Left forelimb (tissue), 1 donor: ENCODE results near the gene MIDN.

Source experiments
- DNase-seq: peaks from one replicate; pipeline ENCODE4 v3.0.0-alpha.2; 2018; ENCODE audit warnings: low spot score

The MIDN gene

DNA sequence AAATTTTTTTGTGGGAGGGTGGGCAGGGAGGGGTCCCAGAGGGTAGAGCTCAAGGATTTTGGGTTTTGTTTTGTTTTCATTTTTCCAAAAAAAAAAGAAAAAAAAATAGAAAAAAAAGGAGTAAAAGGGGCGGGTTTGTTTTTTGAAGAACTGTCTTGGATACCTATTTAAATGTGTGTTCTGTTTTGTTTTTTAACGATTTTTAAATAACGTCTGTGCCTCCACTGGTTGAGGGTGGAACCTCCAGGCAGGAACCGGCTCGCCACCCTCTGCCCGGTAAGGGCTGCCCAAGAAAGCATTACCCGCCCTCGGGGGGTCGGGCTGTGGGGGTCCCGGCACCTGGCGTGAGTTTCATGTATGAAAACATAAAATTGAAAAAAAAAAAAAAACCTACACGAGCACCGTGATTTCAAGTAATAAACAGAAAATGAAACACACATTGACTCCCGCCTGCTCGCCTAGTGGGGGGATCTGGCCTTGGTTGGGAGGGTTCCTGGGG, 10.4 kb downstream of the MIDN start:
- DNase-seq: no peak

DNA sequence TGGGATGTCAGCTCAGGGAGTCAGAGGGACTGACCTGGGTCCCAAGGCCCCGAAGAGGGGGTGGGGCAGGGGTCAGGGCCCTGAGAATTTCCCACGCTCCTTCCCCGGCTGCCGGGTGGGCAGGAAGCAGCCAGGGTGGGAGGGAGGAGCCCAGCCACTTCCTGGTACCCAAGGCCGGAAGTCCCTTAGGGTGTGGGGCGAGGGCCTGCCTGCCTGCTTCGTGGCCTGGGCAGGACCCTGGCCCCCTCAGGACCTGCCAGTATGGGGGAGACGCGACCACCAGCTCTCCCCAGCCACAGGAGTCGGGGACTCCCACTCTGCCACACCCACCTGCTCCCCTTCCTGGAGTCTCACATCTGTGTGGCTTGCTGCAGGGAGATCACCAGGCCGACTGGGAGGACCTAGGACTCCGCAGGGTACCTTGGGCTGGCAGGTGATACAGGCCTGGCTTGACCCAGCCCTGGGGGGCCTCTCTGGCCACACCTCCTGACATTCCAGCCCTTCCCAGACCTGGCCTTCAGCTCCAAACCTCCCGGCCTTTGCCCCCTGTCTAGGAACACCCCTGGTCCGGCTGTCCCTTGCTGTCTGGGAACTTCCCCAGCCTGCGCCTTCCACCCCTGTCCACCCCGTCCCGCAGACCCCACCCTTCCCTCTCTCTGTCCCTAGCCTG, 11.0 kb downstream of the MIDN start:
- no peak for DNase-seq

DNA sequence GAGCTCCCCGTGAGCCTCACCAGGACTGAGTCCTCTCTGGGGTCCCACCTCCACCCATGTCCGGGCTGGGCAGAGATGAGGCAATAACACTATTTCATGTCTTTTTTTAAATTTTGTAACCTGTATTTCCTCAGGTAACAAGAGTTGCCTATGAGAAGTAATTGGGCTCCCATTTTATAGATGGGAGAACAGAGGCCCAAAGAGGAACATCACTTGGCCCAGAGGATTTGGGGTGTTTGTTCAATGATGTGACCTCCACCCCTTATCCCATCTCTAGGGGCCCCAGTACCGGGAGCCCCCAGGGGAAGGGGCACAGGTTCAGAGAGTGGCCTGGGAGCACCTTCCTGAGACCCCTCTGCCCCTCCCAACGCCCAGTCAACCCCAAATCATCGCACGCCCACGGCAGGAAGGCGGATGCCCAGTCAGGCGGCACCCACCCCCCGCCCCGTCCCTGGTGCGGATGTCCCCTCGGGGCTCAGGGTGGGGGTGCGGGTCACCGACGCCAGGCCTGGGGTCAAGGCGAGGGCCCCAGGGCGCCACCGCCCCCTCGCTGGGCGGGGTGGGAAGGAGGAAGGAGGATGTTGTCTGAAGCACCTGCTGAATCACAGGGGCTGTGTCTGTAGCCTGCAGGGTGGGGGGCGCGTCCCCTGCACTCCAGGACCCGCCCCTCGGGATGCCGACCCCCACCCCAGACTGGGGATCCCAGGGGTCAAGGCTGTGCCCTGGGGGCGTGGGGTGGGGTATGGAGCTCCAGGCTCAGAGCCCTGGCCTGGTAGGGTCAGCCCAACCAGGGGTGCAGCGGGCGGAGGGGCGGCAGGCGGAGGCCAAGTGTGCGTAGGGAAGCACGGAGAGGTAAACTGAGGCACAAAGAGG, 11.7 kb downstream of the MIDN start:
- DNase-seq: no peak

DNA sequence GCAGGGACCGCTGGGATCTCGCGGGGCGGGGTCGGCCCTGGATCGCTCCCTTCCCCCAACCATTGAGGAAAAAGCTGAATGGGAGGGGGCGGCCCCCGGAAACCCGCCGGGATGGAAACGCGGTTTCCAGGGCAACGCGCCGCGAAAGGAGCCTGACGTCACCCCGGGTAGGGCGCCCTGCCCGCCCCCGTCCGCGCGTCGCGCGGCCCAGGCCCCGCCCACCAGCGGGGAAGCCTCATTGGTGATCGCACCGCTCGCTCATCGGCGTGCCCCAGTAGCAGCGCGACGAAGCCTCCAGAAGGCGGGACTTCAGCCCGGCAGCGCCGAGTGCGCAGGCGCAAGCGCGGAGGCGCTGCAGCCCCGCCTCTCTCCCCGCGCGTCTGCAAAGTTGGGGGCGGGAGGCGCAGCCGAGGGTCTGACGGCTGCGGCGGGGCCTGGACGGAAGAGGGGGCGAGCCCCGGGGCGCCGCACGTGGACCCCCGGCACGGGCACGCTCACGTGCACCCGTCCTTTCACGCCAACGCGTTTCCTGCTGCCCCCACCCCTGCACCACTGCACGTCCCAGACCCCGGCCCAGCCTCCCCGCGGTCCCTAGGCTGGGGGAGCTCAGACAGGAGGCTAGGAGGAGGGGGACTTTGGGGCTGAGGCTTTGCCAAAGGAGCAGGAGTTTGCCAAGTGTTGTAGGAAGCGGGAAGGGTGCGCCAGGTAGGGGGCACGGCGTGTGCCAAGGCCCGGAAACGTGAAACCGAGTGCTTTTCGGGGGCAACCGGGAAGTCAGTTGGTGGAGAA, 12.6 kb downstream of the MIDN start:
- peak; percentile 97 for DNase-seq

DNA sequence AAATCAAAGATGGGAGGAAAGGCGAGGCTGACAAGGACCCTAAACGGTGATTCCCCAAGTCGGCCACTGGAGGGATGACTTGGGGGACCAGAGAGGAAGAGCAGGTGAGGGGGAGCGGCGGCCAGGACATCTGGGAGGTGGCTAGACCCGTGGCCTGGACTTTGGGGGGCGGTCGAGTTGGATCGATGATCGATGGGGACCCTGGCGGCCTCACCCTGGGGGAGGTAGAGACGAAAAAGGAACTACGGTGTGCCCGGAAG, 13.1 kb downstream of the MIDN start:
- no peak for DNase-seq

DNA sequence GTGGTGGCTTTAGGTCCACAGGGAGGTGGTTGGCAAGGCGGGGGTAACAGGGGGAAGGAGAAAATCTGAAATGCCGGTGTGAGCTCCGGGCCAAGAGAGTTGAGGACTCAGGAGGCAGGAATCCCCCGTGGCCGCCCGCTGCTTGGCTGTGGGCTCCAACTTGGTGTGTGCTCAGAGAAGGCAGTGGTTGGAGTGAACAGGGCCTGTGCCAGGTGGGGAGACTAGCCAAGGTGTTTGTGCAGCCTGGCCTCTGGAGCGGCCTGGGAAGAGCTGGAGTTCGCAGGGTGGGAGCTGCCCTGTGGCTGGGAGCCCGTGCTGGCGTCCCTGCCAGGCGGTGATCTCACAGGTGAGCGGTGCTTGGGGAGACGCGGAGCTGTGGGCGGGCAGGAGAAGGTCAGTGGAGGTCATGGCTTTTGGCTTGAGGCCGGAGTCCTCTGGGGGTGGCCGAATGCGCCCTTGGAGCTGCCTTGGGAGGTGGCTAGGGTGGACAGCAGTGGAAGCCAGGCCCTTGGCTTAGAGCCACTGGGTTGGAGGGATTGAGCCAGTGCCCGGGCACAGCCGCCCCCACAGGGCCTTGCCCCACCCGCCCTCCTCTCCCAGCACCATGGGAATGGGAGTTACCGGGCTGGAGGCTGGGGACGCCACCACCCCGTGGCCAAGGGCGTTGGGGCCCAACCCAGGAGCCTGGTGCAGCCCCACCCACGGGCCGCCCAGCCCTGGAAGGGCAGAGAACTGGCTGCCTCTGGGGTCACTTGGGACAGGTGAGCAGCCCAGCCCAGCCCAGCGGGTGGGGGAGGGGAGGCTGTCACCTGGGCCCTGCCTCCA, 13.6 kb downstream of the MIDN start:
- no peak for DNase-seq

DNA sequence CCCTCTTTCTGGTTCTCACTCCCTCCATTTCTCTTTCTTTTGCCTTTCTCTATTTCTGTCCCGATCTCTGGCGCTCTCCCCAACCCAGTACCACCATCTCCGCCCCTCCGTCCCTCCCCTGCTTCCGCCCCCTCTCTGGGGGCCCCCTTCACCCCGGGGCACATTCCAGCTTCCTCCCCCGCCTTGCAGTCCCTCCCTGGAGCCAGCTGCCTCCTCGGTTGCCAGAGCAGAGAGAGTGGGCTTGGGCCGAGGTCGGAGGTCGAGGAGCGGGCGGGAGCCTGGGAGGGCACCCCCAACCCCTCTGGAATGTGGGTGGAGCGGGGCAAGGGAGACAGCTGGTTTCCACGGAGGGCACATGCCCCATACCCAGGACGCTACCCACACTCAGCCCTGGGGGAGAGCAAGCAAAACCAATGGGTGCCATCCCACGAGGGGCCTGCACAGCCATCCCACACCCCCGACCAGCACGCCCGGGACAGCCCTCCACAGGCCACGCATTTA, 14.3 kb downstream of the MIDN start:
- DNase-seq: no peak

DNA sequence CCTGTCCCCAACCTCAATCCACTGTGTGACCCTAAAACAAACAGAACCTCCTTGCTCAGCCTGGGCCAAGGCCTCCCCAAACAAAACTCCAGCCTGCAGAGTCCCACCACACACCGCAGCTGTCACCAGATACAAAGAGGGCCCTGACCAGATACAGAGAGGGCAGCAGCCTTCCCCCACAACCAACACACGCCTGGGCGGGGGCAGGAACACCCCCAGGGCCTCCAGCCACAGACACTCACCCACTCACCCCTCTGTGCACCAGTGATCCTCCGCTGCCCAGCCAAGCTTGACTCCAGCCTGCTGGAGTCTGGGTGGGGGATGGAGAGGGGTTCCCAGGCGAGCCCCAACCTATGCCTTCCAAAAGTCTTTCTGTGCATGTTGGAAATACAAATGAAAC, 14.8 kb downstream of the MIDN start:
- no peak for DNase-seq

DNA sequence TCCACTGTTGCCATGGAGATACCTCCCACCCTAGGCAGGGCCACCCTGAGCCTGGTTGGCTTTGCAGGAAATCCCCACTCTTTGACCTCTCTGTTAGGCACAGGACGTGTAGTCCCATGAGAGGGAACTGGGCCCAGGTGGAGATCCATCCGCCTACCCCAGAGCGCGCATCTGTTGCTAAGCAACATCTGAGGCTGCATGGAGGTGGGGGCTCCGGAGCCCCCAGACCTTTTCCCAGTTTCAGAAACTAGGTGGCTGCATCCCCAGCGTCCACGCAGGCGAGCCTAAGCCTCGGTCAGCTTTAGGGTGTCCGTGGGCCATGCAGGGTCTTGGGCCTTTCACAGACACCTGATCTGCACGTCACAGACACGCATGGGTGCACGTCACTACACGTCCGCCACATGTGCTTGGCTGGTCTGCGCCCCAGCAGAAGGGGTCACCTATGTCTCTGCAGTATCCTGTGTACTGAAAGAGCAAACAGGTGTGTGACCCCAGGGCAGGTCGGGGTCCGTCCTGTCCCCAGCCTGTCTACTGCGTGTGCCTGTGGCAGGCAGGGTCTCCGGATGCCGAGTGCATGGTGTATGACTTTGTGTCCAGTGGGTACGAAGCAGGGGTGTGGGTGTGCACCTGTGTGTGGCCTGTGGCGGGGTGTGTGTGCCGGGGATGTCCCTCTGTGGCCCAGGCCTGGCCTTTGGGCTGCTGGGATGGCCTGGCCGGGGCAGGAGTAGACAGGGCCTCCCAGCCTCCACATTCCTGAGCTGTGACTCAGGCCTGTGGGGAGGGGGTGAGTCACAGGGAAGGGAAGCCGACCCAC, 16.6 kb downstream of the MIDN start:
- DNase-seq: no peak

DNA sequence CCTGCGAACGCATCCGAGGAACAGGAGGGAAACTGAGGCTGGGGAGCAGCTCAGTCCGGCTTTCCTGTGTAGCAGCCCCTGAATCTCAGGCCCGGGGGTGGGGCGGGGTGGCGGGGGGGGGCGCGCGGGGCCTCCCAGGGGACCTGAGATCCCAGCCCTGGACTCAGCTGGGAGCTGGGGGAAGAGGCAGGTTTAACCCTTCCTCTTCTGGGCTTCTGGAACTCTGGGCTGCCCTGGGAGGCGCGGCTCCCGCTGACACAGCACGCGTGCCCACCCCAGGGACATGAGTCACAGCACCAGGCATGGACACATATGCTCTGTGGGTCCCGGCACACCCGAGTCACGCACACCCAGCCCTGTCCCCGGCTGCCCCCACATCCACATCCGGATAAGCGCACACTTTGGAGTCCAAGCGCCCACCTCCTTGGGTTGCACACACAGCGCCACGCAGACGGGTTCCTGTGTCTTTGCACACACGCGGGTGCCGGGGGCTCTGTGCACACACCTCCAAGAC, 17.3 kb downstream of the MIDN start:
- DNase-seq: no peak

DNA sequence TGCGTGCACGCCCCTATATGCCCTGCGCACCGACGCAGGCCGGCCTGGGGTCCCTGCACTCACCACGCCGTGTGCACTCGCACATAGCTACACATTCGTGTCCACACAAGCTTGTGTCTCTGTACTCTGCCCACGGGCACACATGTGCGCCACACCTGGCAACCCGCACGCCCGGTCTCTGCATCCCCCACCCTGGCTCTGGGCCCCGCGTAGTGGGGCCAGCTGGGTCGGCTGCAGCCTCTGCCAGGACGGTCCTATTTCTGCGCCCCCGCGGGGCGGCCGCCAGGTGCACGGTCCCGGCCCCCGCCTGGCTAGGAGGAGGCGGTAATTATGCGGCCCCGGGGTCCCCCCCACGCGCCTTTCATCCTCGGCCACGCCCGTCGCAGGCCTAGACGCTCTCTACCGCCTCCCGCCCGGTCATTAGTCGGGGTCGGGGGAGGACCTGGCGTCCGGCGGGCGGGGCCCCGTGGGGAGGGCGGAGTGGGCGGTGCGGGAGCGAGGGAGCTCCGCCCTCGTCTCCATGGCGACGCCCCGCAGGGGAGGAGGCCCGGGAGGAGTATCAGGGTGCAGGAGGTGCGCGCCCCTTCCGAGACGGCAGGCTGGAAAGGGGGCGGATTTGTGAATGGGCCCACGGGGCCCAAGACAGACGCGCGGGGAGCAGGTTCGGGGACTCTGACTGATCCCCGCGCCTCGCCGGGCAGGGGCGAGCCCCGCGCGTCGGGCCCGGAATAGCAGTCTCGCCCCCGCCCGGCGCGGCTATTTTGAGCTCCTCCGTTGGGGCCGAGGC, 17.9 kb downstream of the MIDN start:
- DNase-seq: peak; percentile 85

DNA sequence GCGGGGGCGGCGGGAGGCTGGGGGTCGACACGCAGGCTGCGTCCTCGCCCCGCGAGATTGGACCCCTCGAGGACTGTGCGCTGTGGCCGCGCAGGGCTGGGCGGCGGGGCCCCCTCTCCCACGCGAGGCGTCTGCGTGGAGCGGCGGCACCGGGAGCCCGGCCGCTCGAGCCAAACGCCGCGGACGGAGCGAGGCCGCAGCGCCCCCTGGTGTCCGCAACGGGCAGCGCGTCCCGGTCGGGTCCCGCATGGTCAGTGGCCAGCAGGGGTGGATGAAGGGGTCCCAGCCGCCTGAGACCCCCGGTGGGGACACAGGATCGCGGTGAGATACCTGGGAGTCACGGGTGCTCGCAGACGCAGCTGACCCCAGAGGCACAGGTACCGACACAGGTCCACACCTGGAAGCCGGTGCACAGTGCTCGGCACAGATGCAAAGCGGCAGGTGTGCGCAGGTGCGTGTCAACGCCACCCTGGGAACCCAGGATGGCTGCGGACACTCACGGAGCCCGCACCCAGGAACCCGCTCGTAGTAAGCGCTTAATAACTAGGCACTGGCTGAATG, 18.6 kb downstream of the MIDN start:
- DNase-seq: peak; percentile 90

DNA sequence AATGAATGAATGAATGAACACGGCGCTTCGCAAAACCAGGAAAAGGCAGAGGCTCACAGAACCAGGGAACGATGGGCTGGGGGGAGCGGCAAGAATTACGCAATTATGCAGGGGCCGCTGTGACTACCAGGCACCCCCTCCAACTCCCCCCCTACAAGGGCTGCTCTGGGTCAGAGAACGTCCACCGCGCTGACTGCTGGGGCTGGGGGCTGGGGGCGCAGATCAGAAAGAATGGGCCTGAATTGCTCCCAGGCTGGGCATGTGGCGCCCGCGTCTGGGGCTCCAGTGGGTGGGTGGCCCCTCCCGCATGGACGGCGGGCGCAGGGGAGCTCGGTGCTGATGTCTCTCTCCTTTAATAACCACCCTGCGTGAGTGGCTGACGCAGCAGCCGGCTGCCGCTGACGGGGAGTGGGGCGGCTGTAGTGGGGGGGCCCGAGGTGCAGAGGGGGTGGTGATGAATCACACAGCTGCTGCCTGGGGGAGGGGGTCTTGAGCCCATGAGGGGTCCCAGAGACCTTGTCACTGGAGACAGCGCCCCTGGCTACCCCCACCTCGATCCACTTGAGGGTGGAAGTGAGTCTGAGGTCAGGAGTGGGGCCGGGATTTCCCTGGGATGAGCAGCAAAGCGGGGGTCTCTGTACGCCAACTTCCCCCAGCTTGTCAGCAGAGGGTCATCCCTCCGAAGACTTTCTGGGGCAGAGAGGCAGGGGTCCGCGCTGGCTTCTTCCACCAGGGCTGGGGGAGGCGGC, 19.3 kb downstream of the MIDN start:
- DNase-seq: no peak

DNA sequence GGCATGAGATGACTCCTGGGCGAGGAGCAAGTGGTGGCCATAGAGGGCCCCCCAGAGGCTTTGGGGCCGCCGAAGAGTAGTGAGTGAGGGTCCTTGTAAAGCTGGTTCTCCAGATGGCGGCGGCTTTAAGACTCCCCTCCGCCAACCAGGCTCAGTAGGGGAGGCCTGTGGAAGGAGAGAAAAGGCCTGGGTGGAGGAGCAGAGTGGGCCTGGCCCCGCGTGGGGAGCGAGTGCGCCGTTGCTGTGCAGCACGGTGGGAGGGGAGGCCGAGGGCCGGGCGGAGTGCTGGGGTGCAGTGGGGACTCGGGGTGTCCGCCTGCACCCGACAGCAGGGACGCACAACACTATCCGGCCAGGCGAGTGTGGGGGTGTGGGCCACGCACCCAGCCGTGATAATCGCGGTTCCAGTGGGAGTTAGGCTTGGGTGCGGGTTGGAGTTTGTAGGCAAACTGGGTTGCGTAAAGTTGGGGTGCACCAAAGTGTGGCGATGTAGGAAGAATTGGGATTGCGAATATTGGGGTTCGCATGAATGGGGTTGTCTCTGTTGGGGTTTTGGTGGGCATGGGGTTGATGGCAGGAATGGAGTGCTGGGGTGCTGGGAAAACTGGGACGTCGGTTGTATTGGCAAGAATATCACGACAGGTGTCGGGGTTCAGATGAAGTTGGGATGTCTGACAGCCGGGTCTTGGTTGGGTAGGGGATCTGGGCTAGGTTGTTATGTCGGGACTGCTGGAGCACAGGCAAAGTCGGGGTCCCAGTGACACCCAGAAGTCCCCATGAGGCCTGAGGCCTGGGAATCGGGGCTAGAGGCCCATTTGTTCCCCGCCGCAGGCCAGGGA, 20.1 kb downstream of the MIDN start:
- no peak for DNase-seq

DNA sequence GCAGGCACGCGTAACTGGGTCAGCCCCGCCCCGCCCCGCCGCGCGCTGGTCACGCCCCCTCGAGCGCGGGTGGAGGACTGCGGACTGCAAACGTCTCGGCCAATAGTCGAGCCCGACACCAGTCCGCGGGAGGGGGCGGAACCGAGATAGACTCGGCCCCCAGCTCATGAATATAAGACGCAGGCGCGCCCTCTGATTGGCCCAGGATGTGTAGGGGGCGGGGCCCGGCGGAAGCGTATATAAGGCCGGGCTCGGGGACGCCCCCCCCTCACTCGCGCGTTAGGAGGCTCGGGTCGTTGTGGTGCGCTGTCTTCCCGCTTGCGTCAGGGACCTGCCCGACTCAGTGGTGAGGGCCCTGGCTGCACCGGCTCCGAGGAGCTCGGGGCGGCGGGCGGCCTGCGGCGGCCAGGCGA, 20.7 kb downstream of the MIDN start, which contains the start of gene CIRBP:
CIRBP (plus strand) TSS at position 268 of the 413 bp plus-strand sequence. CDS start 1,602 bp downstream, outside the sequence.
- DNase-seq: peak; percentile 99

DNA sequence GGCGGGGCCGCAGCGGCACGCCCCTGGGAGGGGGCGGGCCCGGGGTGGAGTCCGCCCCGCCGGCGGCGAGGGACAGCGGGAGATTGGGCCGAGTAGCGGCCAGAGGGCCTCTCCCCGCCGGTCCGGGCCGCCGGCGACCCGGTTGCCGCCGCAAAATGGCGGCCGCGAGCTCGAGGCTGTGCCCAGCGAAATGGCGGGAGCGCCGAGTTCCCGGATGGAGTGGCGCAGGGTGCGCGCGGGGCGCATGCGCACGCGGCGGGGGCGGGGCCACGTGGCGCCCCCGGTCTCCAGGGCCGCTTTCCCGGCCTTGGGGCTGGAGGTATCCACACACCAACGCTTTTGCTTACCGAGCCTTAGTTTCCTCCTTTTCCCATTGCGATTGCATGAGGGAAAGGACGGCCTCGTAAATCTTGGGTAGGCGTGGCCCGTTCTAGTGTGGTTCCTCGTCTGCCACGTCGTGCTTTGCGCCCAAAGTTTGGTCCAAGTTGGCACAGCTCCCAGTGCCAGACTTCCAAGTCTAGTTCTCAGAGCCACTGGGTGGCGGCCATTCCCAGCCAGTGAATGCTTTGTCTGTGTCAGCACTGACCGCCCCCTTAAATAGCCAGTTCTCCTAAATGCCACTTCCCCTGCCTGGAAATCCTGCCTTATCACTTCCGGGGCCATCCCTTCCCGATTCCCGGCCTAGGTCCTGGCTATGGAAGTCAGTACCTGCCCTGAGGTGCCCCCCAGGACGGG, 21.3 kb downstream of the MIDN start:
- peak; percentile 93 for DNase-seq
